ENCODE data around the gene SEMA6A.

The SEMA6A gene

DNA sequence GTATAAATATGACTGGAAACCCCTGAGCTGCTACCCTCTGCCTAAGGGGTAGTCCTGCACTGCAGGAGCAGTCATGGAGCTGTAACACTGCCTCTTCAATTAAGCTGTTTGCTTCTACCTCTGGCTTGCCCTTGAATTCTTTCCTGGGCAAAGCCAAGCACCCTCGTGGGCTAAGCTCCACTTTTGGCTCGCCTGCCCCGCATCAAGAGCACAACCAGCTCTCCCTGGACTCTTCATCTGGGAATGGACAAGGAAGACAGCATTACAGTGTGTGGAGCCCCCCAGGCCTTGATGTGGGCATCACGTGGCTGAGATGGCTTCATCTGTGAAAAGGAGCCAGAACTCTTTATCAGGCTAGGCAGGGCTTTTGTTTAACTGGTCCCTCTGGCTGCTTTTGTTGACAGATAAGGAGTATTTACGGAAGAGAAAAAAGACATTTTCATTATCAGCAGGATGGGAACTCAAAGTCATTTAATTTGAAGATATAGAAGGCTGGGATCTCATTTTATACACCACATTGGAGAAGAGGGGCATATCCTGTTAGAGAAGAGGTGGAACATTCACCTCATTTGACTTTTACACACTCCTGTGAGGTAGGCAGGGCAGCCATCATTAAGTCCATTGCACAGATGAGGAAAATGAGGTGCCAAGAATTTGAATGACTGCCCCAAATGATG is 137.8 kb downstream of the SEMA6A start:
- DNase-seq = no peak

DNA sequence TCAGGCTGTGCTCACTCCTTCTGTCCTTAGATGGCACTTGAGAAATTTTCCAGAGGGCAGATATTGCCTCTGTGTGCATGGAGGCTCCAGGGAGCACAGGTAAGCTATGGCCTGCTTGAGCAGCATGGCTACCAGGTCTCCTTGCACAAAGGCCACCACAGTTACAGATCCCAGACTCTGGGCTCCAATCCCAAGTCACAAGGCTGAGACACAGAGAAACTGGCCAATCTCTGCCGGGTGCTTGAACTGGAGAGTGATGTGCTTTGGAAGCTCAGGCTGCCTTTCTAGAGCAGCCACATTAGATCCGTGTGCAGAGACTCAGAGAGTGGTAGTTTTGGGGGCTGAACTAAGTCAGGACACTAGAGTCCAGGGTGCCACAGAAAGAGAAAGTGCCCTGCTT is 145.7 kb downstream of the SEMA6A start:
- no peak for DNase-seq

DNA sequence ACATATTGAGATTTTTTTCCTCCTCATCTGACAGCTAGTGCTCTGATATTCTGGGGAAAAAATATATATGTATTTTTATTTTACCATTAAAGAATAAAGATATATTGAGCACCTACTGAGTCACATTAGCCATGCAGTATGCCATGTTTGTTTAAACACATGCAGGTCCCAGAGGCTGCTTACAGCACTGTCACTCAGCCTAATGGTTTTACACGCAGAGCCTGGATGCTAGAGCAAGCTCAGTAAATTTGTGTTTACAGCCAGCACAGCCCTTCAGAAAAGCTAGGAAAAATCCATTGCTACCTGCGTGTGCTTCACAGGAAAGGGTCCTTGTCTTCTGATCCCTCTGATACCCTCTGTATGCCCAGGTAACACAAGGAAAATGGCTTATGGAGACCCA is 146.2 kb downstream of the SEMA6A start:
- no peak for DNase-seq

DNA sequence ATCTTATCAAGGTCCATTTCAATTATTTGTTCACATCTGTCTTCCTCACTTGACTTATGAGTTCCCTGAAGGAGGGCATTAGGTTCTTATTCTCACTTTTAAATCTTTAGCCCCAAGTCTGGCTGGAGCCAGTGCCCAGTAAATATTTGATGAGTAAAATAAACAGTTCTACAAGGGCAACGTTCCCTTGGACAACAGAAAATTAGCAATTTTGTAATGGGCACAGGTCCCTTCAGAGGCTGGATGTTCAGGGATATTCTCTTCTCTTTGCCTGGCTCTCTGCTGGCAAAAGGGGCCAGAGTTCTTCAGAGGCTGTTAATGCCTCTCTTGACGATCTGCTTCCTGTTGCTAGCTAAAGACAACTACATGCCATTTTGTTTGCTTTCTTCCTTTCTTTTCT is 149.7 kb downstream of the SEMA6A start:
- no peak for DNase-seq

DNA sequence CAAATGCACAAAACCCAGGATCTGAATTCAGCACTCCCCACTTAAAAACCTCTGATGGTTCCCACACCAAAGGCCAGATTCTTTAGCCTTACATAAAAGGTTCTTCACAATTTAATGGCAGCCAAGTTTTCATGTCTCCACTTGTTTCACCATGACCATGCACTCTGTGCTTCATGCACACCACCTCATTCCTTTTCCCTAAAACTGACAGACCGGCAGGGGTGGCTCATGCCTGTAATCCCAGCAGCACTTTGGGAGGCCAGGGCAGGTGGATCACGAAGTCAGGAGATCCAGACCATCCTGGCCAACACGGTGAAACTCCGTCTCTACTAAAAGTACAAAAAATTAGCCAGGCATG is 150.4 kb downstream of the SEMA6A start:
- no peak for DNase-seq

DNA sequence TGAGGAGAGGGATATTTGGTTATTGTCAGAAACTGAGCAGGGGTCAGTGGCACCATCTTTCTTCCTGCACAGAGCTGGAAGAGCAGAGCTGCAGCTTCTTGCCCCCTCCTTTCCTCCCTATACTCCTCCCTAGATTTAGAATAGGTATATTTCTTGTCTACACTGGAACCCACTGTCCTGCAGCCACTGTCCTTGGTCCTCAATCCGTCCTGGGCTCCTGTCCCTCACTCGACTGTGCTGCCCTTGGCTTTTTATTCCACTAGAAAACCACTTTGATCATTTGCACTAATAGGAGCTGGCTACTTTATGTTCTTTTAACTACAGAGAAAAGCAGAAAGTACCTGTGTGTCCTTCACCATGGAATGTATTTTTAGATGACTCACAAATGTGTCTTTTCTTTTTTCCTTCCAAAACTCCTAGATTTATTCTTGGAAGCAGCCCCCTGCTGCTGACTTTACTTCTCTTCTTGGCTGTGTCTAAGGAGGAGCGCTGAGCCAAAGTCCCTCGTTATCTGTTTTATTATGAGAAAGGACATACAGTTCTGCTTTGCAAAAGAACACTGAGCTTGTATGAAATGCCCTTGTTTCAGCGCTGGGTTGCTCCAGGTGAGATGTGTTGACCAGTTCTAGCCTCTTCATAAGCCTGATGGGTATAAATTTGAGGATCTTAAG is 150.9 kb downstream of the SEMA6A start:
- DNase-seq = no peak

DNA sequence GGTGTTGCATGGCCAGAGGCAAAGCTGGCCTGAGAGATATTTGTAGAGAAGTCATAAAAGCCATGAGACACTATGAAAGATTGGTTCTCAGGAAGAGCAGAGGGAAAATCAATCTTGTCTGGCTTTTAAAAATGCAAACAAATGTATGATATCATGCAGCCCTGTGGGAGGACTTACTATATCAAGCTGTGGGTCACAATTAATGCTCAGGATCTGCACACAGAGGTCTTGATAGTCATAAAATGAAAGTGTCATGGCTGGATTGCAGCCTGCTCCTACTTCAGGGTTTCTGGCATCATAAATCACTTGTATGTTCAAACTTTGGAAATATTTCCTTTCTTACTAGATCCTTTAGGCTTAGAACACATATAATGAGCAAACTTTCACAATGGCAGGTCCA is 151.5 kb downstream of the SEMA6A start:
- DNase-seq = no peak

DNA sequence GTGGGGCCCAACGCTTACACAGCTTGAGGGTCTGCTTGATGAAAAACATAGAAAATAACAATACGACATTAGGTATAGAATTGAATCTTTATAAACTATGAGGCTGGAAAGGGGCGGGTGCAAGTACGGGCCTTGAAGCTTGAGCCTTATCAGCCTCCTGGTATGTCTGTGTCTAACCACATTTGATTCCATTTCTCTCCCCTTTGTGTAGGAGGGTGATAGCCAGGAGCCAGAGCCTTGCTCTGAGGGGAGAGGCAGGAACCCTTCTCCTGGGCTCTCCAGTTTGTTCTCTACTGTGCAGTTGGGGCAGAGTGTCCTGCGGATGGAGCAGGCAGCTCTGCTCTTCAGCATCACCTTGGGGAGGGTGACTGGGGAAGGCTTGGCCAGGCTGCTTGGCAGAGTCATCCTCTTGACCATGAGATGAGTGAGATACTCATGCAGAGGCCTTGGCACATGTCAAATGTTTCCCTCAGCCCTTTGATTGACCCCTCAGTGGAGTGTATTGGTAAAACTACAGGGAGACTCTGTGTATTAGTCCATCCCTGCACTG is 153.5 kb downstream of the SEMA6A start:
- DNase-seq = no peak

DNA sequence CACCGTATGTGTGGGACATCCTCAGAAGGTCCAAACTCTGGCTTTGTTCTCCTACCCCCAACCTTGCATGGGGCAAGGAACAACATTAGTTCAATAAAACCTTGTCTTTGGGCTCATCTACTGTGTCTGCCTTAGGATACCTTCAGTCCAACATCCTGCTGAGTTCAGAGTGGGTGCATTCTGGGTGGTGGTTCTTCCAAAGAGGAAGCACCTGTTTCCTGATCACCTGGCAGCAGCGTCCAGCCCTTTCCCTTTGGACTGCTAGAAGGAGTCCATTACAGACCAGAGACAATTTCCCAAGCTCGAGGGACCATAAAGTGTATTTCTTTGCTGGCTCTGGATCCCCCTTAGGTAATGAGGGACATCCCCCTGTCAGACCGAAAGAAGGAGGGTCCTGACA is 154.1 kb downstream of the SEMA6A start:
- DNase-seq = no peak

DNA sequence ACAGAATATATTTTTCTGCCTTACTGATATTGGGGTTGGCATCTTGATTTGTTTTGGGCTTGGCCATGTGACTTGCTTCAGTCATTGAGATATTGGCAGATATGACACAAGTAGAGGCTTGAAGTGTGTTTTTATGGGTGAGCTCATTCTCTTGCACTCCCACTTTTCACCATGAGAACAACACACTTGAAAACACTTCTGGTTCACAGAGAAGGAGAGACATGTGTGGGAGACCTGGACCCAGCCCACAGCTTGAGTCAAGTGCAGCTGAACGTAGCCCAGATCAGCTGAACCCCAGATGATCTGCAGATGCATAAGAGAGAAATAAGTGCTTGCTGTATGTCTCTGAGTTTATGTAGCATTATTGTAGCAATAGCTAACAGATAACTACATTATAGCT is 155.4 kb downstream of the SEMA6A start:
- no peak for DNase-seq

DNA sequence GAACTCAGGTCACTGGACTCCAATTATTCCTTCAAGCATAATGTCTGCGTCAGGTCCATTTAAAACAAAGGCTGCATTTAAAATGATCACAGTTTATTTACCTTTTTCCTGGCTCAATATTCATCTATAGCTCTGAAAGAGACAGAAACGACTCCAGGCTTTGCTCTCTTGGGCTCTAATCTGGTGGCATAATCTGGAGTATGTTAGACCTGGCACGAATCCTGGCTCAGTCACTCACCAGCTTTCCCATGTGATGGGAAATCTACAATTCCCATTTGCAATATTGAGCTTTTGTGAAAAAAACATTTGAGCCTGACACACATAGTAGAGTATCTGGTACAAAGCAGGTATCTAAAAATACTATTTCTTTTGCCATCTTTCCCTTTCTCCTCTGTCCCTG is 155.8 kb downstream of the SEMA6A start:
- DNase-seq = no peak

DNA sequence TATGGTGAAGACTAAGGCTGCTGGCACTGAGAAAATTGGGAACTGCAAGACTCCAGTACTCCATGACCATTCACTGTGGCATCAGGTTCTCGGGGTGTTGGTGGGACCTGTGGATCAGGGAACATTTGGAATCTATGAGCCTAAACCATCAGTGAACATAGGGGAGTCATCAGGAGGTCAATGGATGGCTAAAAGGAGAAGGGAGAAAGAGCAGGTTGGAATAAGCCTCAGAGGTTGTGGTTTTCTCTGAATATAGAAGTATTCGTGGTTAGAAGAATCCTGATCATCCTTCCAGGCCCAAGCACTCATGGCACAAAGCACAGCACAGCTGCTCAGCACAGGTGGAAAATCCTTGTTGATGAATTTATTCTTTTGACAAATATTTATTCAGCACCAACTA is 156.6 kb downstream of the SEMA6A start:
- no peak for DNase-seq

DNA sequence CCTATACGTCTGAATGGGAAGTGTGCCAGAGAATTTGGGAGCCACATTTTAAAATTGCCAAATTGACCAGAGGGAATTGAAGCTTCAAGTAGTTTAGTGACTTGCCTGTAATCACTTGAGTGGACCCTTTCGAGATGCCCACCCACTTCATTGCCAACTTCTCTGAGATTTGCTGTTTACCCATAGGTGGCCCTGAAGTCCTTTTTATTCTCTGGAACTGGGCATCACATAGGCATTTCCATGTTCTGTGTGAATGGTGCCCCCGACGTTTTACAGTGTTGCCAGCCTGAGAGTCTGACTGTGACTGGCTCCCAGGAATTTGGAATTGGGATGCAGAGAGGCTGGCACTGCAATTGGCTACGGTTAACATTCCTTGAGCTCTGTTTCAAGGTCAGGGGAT is 158.6 kb downstream of the SEMA6A start:
- DNase-seq = no peak

DNA sequence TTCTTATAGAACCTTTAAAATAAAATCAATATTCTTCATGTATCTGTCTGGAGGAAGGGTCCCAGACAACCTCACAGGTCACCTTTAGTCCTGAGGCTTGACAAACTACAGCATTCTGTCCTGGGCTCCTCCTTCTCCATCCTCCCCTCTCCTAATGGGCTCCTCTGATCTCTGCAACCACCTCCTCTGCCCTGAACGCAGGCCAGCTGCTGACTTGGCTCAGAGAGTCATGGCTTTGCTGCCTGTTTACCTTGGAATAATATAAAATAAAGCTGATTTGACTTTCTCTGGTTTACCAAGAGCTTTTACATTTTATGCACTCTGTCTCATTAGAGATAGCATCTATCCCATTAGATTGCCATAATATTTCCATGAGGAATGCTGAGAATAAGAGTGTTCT is 159.4 kb downstream of the SEMA6A start:
- no peak for DNase-seq

DNA sequence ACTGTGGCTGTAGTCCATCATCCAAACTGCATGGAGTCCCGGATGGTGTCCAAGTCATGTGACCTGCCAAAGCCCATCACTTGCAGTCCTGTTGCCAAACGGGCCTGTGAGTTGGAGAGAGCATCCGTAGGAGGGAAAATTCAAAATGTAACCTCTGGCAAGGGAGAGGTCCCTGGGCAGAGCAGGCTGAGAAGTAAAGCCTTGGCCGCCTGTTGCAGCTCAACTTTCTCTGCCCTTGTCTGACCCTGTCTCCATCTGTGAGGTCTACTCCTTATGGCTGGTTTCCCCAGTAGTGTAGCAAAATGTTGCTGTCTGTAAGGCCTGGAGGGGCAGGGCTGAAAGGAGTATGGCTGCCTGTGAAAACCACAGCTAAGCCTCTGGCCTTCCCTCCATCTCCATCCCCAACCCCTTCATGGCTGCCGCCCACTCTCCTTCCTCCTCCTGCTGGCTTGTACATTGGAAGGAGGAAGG is 163.5 kb downstream of the SEMA6A start:
- no peak for DNase-seq

DNA sequence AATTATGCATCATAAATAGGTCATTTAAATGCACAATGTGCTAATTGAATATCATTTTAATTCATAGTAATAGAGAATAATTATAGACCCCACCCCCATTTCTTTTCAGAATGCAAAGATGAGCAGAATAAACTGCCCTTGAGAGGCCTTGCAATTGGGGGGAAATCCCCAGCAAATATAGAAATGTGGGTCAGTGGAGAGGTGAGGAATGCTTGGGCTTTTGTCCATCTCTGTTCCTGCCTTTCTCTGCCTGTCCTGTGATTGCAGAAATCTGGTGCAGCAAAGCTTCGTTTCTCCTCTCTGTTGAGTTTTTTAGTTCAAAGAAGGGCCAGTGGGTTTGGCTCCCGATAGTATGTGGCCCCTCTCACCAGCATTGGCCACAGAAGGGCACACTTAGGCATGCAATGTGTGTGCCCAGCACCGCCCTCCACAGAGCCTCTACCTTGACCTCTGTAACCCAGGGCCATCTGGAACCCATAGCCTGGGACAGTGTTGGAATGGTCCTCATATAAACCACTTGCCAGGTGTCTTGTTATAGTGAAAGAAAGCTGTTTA is 164.2 kb downstream of the SEMA6A start:
- DNase-seq = no peak

DNA sequence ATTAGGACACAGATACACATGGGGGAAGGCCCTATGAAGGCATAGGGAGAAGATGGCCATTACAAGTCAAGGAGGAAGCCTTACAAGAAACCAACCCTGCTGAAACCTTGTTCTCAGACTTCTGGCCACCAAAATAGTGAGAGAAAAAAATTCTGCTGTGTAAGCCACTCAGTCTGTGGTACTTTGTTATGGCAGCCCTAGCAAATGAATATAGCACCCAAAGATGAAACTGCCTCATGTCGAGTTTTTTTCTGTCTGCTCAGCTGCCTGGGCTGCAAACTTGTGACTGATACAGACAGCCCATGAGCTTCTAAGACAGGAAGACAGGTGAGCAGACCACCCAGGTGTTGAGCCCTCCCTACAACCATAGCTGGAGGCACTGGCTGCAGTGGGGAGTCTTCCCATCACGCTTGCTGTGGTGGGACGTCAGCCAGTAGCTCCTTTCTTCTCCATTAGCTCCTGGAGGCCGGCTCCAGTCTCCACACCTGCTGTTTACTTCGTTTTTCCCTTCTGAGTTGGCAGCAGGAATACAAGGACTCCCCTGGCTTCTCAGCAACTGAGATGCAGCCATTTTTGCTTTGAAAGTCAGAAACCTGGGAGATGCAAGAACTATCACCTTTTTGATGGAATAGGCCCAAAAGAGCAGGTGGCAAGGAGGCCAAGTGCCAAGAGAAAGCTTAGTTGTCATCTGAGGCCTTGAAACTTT is 164.9 kb downstream of the SEMA6A start:
- no peak for DNase-seq

DNA sequence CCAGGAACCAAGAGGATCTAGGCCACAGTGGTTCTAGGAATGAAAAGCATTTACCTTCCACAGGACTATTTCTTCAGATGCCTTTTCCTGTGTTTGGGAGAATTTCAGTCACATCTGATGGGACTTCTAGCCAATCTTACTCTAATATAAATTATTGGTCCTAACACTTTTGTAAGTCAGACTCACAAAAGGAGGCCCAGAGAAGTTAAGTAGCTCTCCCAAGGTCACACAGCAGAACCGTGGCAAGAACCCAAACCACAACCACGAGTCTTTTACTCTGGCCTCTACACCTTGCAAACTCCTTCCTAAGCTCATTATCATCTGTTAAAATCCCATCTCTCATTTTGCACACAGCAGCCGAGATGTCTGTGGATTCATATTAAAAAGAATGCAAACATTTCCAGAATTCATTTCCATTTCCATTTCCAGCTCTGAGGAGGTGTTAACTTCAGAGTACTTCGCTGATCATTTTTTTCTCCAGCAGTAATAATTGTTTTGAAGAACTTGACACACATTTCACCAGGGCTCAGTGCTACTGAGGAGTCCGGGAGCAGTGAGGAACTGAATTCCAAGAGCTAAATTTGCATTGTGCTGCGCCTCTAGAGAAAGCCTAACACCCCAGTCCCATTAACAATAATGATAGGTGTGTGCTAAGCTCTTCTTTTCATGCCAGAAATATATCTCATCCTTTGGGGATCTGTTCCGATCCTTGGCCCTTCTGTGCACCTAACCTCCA is 168.1 kb downstream of the SEMA6A start:
- DNase-seq = no peak

DNA sequence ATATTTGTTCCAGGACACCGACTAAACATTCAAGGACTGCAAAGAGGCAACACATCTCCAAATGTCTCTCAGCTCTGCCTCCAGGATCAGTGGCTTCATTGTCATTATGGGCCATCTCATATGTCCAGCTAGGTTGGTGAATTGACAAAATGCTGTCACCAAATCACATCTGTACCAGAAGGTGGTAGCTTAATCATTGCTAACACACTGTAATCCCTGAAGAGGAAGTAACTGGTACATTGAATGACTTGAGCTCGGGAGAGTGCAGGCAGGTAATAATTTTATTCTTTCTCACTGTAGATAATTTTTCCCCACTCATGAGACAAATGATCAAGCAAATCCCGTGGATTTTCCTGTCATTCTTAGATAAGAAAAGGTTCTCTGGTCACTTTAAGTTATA is 169.8 kb downstream of the SEMA6A start:
- DNase-seq = no peak

DNA sequence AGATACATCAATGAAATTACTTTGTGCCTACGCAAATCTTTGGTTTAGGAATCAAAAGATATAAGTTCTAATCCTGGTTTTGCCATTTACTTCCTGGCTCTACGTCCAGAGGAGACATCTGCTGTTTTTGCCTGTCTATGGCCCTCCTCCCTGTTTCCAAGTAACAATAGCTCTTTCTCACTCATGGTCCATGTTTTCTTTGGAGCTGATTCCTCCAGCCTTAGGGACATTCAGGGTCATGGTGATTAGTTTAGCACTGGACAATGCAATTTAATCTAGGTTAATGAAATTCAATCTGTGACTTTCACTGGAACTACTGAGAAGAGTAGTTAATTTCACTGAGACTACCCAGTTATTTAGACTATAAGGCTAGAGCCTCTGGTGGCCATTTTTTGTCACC is 170.6 kb downstream of the SEMA6A start:
- DNase-seq = no peak

DNA sequence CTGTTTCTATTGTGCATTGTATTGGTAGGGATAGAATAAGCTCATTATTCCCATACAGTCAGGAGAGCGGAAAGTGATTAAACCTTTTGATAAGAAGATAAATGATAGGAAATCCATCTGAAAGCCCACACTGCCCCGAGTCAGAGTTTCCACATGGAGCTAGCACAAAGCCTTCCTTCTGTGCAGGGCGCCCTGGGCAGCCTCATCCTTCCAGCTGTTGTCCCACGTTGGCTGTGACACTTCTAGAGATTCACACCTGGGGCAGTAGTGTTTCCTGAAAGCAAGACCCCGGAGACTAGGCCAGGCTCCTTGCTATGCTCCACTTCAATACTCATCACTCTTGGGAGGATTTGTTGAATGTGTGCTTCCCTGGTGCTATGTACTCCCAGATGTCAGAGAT is 172.4 kb downstream of the SEMA6A start:
- DNase-seq = no peak

DNA sequence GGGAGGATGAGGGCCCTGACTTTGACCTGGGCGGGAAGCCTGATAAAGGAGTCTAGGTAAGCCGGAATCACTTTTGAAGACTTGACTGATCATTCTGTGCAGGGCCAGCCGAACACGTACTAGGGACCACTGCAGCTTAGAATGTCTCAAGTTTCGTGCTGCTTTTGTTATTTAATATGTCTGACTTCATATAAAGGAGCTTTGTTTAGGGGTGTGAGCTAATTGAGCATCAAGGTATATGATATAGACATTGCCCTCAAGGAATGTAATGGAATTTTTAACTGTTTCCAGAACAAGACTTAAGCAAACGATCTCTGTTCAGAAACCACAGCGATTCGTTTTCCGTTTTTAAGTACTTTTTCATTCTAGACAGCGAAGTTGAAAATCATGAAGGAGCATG is 173.0 kb downstream of the SEMA6A start:
- no peak for DNase-seq

DNA sequence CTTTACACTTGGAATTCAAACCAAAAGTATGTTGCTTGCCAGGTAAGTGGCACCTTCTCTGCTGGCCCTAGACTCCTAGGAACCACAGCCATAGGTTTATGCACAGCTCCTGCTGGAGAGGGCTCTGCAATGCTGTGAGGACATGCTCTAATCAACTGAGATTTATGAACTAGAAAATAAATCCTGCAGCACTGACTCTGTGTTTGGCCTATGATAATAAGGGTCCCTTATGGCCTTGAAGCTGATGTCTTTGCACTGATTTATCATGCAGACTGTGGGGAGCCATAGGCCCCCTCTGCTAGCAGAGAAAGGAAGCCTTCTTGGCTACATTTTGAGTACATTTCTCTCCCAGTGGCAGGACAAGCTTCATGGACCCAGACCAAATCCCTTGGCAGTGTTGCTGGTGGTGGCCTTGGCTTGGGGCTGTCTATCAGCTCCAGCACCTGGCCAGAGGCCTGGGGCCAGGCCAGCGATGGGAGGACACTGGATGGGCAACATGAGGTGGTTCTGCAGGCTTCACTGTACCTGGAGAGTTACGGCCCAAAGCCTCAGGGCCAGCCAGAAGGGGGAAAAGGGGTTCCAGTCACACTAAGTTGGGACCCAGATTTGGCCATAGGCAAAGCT is 178.0 kb downstream of the SEMA6A start:
- DNase-seq = no peak
